Vagina (tissue), 2 donors: ENCODE results near the gene TGOLN2.
"Not testable (repeated sequence)": the region's sequence is repeated elsewhere in the genome, so short reads cannot be mapped to it uniquely, and the experiment has no call there.

Experiments
- POLR2A ChIP-seq, 2 donors: fragments of 450-650 bp; IDR thresholded peaks; one replicate each; pipeline ENCODE4 v1.6.1; 2017; ENCODE audit warnings: antibody characterized with exemption in 2 of 2, mild to moderate bottlenecking in 2 of 2, moderate library complexity in 2 of 2
- POLR2AphosphoS5 ChIP-seq, 2 donors: sonication (generic); formaldehyde crosslinking; IDR thresholded peaks; one replicate each; pipeline ENCODE4 v1.9.0; 2017; ENCODE audit warnings: antibody characterized with exemption in 2 of 2, mild to moderate bottlenecking in 2 of 2, low read depth in 1 of 2; ENCODE audit not compliant: insufficient read depth in 1 of 2
- TF ChIP-seq, protein P1 (sequence below), 3 experiments: fragments of 450-650 bp in 2 of 3; fragments of 200-600 bp in 1 of 3; sonication (generic) in 1 of 3; IDR thresholded peaks; one replicate each; pipeline ENCODE4 v1.5.1; 2017 to 2019; ENCODE audit warnings: antibody characterized with exemption in 3 of 3, mild to moderate bottlenecking in 2 of 3, moderate library complexity in 2 of 3

DNA sequence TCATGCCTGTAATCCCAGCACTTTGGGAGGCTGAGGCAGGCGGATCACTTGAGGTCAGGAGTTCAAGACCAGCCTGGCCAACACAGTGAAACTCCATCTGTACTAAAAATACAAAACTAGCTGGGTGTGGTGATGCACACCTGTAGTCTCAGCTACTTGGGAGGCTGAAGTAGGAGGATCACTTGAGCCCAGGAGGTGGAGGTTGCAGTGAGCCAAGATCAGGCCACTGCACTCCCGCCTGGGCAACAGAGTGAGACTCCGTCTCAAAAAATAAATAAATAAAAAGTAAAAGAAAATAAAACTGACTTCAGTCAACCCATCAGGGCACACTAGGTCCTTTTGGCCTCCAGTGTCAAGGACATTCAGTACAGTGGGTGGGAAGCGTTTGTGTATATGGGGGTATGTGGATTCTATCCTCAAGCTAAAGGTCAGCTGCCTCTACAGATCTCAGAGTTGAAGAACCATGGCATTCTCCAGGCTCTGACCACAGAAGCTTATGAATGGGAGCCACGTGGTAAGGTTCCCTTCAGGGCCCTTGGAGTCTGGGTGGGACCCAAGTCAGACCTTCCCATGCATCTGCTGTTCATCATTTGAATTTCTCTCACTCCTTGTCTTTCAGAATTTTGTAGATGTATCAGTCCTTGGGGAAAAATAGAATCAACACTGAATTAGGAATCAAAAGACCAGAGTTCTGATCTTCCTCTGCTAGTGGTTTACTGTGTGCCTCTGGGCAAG, 35.0 kb upstream of the TGOLN2 start:
- TF ChIP-seq, protein P1, sequence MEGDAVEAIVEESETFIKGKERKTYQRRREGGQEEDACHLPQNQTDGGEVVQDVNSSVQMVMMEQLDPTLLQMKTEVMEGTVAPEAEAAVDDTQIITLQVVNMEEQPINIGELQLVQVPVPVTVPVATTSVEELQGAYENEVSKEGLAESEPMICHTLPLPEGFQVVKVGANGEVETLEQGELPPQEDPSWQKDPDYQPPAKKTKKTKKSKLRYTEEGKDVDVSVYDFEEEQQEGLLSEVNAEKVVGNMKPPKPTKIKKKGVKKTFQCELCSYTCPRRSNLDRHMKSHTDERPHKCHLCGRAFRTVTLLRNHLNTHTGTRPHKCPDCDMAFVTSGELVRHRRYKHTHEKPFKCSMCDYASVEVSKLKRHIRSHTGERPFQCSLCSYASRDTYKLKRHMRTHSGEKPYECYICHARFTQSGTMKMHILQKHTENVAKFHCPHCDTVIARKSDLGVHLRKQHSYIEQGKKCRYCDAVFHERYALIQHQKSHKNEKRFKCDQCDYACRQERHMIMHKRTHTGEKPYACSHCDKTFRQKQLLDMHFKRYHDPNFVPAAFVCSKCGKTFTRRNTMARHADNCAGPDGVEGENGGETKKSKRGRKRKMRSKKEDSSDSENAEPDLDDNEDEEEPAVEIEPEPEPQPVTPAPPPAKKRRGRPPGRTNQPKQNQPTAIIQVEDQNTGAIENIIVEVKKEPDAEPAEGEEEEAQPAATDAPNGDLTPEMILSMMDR (IDR thresholded peaks at IDR 0.05): not testable (repeated sequence)
- not testable (repeated sequence) for TF ChIP-seq POLR2AphosphoS5 (IDR thresholded peaks at IDR 0.05; ENCODE audit: insufficient read depth in 1 of 2, low read depth in 1 of 2); POLR2A (IDR thresholded peaks at IDR 0.05)
